H1 (cell line): ENCODE results near the gene SLC45A1. TPM values are rescaled to one million over a fixed set of nuclear protein-coding genes. Genes with fewer than 3 reads are reported as not detected.

Source experiments
- CBX5 ChIP-seq: fragments of 300-800, 300-1000 bp; sonication (generic); IDR thresholded peaks from 2 replicates; pipeline ENCODE4 v1.7.1; 2016; ENCODE audit warnings: antibody characterized with exemption, low read length, low read depth
- HDAC6 ChIP-seq: IDR thresholded peaks from one replicate; pipeline ENCODE4 v1.7.1; 2012; ENCODE audit warnings: low read depth, mild to moderate bottlenecking, inconsistent platforms, low read length, moderate library complexity
- JUND ChIP-seq: IDR thresholded peaks from 2 replicates; pipeline ENCODE4 v1.6.1; 2011; ENCODE audit warnings: mild to moderate bottlenecking, improper control_type of control experiment, low read length
- MAFK ChIP-seq: IDR thresholded peaks from 2 replicates; pipeline ENCODE4 v1.6.1; 2012; ENCODE audit warnings: low read depth, mild to moderate bottlenecking, improper control_type of control experiment, low read length
- PHF8 ChIP-seq: fragments of 200-600 bp; sonication (generic); conservative IDR thresholded peaks from 2 replicates; pipeline ENCODE4 v1.7.1; 2012; ENCODE audit warnings: low read depth, mild to moderate bottlenecking, inconsistent platforms, low read length, moderate library complexity
- RAD21 ChIP-seq, 2 experiments: IDR thresholded peaks in 1 of 2; conservative IDR thresholded peaks in 1 of 2; 2 replicates each; pipeline ENCODE4 v1.6.1; 2011; ENCODE audit warnings: low read depth in 2 of 2, low read length in 2 of 2, improper control_type of control experiment in 1 of 2, inconsistent platforms in 1 of 2, mild to moderate bottlenecking in 1 of 2, moderate library complexity in 1 of 2
- TBP ChIP-seq: IDR thresholded peaks from 2 replicates; pipeline ENCODE4 v1.6.1; 2011; ENCODE audit warnings: low read depth, low read length, improper control_type of control experiment
- YY1 ChIP-seq: IDR thresholded peaks from 2 replicates; pipeline ENCODE4 v1.6.1; 2011; ENCODE audit warnings: low read depth, mild to moderate bottlenecking, low read length
- polyA plus RNA-seq, 7 experiments: library from polyadenylated mRNA; depleted of rRNA in 3 of 7; stranded (reverse) in 5 of 7; unstranded in 2 of 7; fragments of >200 nt in 5 of 7; fragments of 200-250 nt in 2 of 7; gene quantifications; 1 replicate in 5 of 7; 2 replicates in 1 of 7; 4 replicates in 1 of 7; pipeline versions ENCODE4 v1.2.1 to v1.2.3, GENCODE V29; 2011 to 2013; ENCODE audit warnings: missing spikeins in 2 of 7, mixed read lengths in 2 of 7
- total RNA-seq: library from RNA; stranded (reverse); fragmentation: NEBNext Ultra II Directional; extraction: Animal tissue kit (Norgen Biotek cat#: 25700); gene quantifications from 2 replicates; pipeline ENCODE4 v1.2.1, GENCODE V29; 2021
- TF ChIP-seq, protein P1 (sequence below): fragments of 300-600 bp; sonication (generic); IDR thresholded peaks from 2 replicates; pipeline ENCODE4 v1.7.1; 2012; ENCODE audit warnings: low read length, moderate library complexity, mild to moderate bottlenecking, inconsistent platforms; ENCODE audit not compliant: insufficient replicate concordance
- TF ChIP-seq, protein P2 (sequence below): IDR thresholded peaks from 2 replicates; pipeline ENCODE4 v1.6.1; 2011; ENCODE audit warnings: low read length, improper control_type of control experiment

SLC45A1 gene
- total and polyA plus RNA-seq, 2 of the 8 experiments (the other 6 are each of a cell fraction or from before 2014, with no cell fraction given): 1.0 to 1.7 TPM

- TF ChIP-seq, protein P1, sequence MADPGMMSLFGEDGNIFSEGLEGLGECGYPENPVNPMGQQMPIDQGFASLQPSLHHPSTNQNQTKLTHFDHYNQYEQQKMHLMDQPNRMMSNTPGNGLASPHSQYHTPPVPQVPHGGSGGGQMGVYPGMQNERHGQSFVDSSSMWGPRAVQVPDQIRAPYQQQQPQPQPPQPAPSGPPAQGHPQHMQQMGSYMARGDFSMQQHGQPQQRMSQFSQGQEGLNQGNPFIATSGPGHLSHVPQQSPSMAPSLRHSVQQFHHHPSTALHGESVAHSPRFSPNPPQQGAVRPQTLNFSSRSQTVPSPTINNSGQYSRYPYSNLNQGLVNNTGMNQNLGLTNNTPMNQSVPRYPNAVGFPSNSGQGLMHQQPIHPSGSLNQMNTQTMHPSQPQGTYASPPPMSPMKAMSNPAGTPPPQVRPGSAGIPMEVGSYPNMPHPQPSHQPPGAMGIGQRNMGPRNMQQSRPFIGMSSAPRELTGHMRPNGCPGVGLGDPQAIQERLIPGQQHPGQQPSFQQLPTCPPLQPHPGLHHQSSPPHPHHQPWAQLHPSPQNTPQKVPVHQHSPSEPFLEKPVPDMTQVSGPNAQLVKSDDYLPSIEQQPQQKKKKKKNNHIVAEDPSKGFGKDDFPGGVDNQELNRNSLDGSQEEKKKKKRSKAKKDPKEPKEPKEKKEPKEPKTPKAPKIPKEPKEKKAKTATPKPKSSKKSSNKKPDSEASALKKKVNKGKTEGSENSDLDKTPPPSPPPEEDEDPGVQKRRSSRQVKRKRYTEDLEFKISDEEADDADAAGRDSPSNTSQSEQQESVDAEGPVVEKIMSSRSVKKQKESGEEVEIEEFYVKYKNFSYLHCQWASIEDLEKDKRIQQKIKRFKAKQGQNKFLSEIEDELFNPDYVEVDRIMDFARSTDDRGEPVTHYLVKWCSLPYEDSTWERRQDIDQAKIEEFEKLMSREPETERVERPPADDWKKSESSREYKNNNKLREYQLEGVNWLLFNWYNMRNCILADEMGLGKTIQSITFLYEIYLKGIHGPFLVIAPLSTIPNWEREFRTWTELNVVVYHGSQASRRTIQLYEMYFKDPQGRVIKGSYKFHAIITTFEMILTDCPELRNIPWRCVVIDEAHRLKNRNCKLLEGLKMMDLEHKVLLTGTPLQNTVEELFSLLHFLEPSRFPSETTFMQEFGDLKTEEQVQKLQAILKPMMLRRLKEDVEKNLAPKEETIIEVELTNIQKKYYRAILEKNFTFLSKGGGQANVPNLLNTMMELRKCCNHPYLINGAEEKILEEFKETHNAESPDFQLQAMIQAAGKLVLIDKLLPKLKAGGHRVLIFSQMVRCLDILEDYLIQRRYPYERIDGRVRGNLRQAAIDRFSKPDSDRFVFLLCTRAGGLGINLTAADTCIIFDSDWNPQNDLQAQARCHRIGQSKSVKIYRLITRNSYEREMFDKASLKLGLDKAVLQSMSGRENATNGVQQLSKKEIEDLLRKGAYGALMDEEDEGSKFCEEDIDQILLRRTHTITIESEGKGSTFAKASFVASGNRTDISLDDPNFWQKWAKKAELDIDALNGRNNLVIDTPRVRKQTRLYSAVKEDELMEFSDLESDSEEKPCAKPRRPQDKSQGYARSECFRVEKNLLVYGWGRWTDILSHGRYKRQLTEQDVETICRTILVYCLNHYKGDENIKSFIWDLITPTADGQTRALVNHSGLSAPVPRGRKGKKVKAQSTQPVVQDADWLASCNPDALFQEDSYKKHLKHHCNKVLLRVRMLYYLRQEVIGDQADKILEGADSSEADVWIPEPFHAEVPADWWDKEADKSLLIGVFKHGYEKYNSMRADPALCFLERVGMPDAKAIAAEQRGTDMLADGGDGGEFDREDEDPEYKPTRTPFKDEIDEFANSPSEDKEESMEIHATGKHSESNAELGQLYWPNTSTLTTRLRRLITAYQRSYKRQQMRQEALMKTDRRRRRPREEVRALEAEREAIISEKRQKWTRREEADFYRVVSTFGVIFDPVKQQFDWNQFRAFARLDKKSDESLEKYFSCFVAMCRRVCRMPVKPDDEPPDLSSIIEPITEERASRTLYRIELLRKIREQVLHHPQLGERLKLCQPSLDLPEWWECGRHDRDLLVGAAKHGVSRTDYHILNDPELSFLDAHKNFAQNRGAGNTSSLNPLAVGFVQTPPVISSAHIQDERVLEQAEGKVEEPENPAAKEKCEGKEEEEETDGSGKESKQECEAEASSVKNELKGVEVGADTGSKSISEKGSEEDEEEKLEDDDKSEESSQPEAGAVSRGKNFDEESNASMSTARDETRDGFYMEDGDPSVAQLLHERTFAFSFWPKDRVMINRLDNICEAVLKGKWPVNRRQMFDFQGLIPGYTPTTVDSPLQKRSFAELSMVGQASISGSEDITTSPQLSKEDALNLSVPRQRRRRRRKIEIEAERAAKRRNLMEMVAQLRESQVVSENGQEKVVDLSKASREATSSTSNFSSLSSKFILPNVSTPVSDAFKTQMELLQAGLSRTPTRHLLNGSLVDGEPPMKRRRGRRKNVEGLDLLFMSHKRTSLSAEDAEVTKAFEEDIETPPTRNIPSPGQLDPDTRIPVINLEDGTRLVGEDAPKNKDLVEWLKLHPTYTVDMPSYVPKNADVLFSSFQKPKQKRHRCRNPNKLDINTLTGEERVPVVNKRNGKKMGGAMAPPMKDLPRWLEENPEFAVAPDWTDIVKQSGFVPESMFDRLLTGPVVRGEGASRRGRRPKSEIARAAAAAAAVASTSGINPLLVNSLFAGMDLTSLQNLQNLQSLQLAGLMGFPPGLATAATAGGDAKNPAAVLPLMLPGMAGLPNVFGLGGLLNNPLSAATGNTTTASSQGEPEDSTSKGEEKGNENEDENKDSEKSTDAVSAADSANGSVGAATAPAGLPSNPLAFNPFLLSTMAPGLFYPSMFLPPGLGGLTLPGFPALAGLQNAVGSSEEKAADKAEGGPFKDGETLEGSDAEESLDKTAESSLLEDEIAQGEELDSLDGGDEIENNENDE: no peak
- no peak for TF ChIP-seq PHF8
- no peak for TF ChIP-seq YY1
- TF ChIP-seq CBX5: no peak
- no peak for TF ChIP-seq TBP
- TF ChIP-seq RAD21 (IDR thresholded peaks at IDR 0.05 in 1 of 2, conservative IDR thresholded peaks at IDR 0.05 in 1 of 2; ENCODE audit: low read depth in 2 of 2, low read length in 2 of 2): no peak
- TF ChIP-seq, protein P2, sequence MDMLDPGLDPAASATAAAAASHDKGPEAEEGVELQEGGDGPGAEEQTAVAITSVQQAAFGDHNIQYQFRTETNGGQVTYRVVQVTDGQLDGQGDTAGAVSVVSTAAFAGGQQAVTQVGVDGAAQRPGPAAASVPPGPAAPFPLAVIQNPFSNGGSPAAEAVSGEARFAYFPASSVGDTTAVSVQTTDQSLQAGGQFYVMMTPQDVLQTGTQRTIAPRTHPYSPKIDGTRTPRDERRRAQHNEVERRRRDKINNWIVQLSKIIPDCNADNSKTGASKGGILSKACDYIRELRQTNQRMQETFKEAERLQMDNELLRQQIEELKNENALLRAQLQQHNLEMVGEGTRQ: no peak
- TF ChIP-seq HDAC6: no peak
- no peak for TF ChIP-seq MAFK
- no peak for TF ChIP-seq JUND
Measured at GRCh38 chr1:8347635-8348034, 29.7 kb downstream of the SLC45A1 start (continued).
